Muscle of arm (tissue), 14 donors: ENCODE measurements around the gene TEX48. TPM values are rescaled to one million over a fixed set of nuclear protein-coding genes. Genes with fewer than 3 reads are reported as not detected.

Source experiments
- DNase-seq: peaks from one replicate; pipeline ENCODE4 v3.0.0-alpha.2; 2013
- long read RNA-seq, 11 donors: transcript quantifications; one replicate each; lab custom pipeline, GENCODE V29; 2026
- polyA plus RNA-seq, 12 donors: library from polyadenylated mRNA; unstranded; fragments of 120-200 nt; gene quantifications; one replicate each; pipeline ENCODE4 v1.2.1, GENCODE V29; 2013; ENCODE audit not compliant: insufficient read length in 12 of 12

TEX48 gene, protein sequence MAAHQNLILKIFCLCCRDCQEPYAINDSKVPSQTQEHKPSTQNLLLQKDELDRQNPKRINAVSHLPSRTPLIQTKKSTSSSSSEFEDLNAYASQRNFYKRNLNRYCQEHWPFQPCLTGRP
- not detected for polyA plus RNA-seq
- long read RNA-seq, donor 1 = 0 reads
- long read RNA-seq, donor 2 = 0 reads
- long read RNA-seq, donor 3 = 0 reads
- long read RNA-seq, donor 4 = 0 reads
- long read RNA-seq, donor 5 = 0 reads
- long read RNA-seq, donor 6 = 0 reads
- long read RNA-seq, donor 7 = 0 reads
- long read RNA-seq, donor 8 = 0 reads
- long read RNA-seq, donor 9 = 0 reads
- long read RNA-seq, donor 10 = 0 reads
- long read RNA-seq, donor 11 = 0 reads

DNA sequence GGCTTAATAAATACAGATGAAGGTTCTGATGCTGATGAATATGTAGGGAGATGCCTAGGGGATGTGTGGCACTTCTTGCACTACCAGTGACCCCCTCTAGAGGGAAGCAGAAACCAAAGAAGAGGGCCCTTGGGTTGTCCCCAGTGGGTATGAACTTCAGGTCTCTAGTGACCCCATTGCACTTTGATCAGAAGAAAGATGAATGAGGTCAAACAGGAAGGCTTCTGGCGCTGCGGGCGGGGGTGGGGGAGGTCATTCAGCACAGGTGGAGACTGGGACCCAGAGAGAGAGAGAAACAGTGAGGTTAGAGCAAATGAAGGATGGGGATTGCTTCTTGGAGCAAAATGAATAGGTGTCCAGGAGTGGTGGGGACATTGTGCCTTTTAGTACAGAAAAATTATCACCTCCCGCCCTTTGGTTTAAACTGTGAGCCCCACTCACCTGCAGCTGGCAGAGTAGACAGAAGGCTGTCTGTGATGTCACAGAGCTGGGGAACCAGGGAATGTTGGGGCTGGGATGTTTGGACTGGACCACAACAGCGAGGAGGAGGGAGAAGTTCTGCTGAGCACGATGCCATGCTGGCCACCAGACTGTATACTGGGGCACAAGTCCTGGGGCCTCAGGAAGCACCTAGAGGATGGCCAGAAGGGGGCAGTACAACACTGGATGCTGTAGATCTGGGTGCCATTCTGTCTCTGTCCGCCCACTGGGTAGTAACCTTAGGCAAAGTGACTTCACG lies at the start of gene TEX48:
TSS of gene TEX48 (minus strand) at position 599 of the 739 bp plus-strand sequence. CDS start 10,469 bp downstream, outside the sequence.
- peak; percentile 36 for DNase-seq

DNA sequence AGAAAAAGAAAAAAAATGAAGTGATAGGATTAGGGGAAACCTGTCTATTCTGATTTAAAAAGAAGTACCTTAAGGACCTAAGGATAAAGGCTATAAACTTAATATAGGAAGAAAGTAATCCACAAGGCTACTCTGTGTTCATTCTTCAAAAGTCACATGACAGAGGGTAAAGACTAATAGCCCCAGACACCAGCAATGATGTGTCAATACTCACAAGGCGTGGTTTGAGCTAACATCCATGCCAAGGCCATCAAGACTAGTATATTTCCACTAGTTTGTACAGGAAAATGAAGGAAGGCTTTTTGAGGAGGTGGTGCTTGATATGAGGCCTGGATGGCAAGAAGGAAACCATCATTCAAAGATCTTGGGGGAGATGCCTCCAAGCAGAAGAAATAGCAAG lies 49.7 kb upstream of the TEX48 start:
- DNase-seq = no peak

DNA sequence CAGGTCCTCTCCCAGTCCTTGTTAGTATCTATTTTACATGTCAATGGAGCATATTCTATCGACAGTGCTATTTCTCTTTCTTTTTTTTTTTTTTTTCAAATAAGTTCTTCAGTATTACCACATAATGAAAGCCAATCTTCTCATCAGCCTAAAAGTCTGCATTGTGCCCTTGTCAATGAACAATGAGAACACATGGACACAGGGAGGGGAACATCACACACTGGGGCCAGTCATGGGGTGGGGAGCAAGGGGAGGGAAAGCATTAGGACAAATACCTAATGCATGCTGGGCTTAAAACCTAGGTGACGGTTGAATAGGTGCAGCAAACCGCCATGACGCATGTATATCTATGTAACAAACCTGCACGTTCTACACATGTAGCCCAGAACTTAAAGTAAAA lies 47.7 kb upstream of the TEX48 start:
- DNase-seq = no peak

DNA sequence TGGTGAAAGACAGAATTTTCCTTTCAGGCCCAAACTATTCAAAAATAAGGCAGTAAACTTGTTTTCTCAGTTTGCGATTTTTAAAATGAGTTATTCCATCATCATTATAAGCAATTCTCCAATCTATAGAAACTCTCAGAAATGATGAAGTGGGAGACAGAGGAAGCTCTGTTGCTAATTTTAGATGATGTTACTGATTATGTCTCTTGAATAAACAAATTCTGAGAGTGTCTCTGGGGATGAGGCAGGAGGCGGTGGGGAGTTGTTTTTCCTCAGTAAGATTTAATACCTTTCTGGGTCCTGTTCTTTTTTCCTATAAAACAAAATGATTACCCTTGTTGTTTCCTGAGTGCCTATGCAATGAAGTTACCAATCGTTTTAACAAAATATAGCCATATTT lies 43.9 kb upstream of the TEX48 start:
- no peak for DNase-seq

DNA sequence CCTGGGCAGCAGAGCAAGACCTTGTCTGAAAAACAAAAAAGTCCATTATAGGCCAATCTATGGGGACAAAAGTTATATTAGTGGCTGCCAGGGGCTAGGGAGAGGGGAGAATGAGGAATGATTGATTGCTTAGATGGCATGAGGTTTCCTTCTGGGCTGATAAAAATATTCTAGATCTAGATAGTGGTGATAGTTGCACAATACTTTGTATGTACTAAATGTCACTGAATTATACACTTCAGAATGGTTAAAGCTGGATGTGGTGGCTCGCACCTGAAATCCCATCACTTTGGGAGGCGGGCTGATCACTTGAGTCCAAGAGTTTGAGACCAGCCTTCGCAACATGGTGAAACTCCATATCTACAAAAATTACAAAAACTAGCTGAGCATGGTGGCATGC lies 42.8 kb upstream of the TEX48 start:
- no peak for DNase-seq

DNA sequence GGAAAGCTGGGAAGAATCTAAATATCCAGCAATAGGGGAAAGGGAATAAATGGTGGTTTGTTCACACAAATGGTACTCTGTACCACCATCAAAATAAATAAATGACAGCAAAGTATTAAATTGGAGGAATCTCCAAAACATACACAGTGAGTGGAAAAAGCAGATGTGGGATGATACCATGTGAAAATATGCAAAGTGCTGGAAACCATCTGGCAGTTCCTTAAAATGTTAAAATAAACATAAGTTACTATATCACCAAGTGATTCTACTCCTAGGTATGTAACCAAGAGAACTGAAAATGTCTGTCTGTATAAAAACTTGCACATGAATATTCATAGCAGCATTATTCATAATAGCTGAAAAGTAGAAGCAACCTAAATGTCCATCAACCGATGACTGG lies 41.9 kb upstream of the TEX48 start:
- no peak for DNase-seq

DNA sequence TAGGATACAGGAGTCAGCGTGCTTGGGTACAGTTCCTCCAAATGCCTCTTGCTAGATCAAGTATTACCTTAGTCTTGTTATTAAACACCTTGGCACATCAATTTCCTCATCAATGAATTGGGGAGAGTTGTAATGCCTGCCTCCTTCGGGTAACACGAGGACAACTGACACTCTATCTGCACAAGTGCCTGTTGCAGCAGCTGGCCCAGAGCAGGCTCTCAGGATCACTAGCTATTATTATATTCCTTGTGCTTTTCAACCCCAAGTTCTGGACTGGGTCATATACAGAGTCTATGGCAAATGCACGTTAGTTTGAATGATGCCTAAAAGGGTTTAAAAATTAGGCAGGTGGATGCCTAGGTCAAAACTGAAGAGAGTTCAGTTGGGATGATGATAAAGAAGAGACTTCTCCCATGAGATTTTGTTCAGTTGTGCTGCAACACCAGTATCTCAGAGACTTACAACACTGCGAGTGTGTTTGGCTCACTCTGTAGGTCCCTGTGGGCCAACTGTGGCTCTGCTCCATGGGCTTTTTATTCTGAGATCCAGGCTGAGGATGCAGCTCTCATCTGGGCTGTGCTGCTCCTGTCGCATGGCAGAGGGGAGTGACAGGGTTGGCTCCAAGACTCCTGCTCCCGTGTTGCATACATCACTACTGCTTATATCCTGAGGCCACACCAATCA lies 41.1 kb upstream of the TEX48 start:
- no peak for DNase-seq

DNA sequence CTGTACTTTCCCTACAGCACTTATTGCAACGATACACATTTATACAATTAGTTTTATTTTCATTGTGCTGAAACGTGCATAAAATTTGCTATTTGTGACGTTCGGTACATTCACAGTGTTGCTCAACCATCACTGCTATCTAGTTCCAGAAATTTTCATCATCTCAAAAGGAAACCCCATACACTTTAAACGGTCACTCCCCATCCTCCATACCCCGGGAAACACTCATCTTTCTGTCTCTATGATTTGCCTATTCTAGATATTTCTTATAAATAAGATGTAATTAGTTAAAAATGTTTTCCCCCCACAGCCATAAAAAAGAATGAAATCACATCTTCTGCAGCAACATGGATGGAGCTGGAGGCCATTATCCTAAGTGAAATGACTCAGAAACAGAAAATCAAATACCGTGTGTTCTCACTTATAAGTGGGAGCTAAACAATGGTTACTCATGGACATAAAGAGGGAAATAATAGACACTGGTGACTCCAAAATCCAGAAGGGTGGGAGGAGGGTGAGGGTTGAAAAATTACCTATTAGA lies 40.2 kb upstream of the TEX48 start:
- DNase-seq = no peak

DNA sequence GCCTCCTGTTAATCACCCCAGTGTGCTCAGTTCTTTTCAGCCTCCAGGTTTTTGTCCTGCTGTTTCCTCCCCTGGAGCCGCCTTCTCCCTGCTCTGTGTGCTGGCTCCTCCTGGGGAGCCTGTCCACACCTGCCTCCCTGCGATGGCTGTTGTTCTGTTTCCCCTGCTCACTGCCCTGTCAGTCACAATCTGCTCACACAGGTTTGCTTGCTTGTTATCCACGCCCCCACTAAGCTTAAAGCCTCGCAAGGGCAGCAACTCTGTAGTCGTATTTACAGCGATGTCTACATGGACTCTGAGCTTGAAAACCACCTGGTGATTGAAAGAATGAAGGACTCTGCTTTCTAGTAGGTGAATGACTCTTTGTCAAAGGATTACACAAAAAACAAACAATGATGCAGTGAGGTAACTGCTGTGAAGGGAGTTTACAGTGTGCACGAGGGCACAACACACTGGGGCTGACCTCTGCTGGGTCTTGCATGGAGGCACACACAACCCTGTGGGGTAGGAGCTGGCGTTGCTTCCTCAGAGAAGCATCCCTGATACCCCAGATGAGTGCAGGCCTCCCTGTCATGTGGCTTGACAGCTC lies 39.6 kb upstream of the TEX48 start:
- DNase-seq = no peak

DNA sequence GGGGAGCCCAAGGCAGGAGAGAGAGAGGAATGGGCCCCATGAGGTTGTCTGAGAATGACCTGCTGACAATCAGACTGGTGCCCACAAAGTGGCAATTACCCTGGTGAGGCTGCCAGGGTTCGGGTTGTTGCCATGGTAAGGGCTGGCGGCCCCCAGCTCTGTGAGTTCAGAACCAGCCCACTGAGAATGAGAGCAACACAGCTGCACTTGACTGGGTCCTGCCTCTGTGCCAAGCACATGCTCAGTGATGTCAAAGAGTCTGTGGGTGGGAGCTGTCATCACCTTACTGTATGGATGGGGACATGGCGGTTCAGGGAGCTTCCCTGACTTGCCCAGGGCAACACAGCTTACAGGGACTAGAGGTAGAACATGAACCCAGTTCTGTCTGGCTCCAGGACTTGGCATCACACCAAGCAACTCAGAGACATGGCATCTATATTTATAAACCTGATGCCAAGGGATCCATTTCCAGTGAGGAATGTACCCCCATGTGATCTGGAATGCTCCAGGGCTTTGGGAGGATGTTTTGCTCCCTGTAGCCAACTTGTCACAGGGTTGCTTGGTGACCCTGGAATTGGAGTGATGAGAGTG lies 38.2 kb upstream of the TEX48 start:
- DNase-seq = no peak

DNA sequence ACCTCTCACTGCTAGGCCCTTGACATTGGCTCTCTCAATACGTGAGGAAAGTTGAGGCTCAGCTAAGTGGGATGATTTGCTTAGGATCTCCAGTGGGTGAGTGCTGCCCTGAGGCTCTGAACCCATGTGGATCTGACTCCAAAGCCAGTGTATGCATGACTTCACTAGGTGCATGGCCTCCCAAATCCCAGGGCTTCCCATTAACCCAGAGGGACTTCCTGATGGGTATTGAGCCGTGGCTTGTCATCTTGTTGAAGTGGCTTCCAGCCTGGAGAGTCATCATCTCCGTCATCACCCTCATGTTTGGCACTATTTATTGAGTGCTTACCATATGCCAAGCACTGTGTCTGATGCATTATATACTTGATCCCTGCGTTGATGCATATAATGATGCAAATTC lies 37.3 kb upstream of the TEX48 start:
- no peak for DNase-seq

DNA sequence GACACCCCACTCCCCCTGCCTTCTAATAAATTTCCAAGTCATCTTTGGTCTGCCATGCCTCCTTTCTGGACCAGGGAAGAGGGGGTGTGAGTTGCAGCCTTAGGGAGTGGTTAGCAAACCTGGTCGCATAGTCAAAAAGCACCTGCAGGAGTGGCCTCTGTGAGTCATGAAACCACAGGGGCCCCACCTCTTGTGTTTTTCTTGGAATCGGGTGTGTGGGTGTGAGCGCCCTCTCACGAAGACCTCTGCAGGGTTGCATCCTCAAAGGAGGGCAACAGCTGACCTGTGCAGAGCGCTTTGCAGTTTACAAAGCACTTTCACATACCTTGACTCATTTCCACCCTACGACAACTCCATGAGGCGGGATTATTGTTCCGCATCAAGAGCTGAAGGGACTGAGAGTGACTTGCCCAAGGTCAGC lies 36.8 kb upstream of the TEX48 start:
- DNase-seq = no peak

DNA sequence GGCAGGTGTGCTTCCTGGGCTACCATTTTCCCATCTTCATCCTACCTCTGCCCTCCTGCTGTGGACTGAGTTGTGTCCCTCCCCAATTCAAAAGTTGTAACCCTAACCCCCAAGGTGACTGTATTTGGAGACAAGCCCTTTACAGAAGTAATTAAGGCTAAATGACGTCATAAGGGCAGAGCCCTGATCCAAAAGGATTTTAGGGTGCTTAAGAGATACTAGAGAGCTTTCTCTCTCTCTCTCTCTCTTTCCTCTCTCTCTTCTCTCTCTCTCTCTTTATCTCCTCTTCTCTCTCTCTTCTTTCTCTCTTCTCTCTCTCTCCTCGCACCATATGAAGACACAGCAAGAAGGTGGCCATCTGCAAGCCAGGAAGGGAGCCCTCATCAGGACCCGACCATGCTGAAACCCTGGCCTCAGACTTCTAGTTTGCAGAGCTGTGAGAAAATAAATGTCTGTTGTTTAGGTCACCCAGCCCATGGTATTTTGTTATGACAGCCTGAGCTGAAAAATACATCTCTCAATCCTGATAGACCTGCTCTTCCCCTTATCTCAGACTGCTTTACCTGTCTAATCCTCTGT lies 36.0 kb upstream of the TEX48 start:
- no peak for DNase-seq

DNA sequence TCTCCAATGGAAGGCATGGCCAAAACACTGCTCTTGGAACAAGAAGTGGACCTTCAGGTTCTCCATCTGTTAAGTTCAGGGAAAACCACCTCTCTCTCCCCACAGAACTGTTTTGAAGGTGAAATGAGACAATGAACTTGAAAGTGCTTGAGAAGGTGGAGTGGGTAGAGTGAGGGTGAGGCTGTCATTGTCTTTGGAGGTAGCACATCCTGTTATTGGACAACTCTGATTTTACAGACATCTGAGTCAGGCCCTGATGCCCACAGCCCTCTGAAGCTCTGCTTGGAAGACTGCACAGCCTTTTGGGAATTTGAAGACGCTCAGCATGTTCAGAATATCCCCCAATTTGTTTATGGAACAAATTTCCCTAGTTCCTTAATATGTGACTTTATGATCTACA lies 27.6 kb upstream of the TEX48 start:
- no peak for DNase-seq

DNA sequence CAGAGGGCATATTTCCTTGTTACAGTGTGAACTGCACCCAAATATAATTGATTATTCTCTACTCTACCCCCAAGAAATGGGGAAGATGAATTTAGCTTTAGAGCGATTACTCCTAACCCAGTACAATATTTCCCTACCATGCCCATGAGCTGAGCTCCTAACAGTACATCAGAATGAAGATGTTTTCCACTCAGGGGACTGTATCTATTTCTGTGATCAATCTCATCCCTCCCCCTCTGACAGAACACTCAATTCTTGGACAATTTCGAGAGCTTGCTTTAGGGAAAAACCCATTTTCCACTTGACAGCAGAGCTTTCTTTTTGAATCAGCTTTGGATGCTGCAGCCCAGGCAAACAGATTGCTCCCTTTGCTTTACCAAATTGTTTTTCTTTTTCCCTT lies 24.7 kb upstream of the TEX48 start:
- no peak for DNase-seq

DNA sequence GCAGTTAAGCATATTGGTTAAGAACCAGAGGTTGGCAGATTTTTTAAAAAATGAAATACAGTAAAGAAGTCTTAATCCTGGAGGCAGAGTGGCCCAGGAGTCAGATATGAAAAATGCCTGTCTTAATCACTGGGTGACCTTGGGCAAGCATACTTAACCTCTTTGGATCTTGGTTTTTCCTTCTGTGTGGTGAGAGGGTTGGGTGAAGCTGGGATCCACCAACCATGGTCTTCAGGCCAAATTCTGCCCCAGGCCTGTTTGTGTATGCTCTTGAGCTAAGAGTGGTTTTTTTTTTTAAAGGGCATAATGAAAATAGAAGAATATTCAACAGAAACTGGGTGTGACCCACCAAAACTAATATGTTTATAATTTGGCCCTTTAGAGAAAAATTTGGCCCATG lies 20.0 kb upstream of the TEX48 start:
- no peak for DNase-seq

DNA sequence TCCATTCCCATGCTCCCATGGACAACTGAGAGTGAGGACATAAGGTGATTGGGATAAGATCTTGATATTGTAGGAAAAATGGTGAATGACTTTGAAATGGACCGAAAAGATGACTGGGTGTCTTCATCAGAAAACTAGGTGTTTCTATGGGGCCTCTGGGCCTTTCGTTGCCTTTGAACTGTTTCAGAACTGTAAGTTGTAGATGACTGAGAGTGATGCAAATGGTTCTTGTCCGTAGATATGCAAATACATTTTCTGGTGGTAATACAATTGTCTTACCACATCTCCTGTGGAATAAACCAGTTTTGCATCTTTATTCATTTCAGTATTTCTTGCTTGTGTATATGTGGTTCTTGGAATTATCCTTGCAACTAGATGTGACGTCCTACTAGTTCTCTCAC lies 16.0 kb upstream of the TEX48 start:
- no peak for DNase-seq

DNA sequence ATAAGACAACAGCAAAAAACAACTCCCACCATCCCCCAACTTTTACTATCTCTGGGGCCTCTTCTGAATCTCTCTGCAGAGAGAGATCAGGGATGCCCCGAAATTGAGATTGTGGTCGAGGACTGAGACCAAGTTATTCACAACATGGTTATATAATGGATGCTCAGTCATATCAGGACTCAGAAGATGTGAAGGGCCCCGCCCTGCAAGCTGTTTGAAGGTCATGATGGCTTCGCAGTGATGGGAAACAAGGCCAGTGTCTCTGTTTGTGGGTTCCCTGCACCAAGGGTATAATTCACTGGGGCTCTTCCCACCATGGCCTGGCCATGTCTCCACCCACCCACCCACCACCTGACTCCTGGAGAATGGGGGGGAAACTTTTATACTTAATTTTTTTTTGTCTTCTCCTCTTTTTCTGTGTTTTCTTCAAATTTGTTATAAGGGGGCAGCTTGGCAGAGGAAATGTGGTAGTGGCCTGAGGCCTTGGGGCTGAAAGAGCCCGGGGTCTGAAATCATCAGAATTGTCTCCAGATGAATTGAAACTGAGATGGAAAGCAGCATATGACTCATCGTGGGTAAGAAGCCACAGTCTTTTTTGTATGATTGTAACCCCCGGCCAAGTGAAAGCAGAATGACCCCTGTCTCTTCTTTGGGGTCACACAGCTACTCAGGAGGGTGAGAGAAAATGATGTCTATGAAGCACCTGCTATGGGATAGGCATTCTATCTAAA lies 15.0 kb upstream of the TEX48 start:
- no peak for DNase-seq

DNA sequence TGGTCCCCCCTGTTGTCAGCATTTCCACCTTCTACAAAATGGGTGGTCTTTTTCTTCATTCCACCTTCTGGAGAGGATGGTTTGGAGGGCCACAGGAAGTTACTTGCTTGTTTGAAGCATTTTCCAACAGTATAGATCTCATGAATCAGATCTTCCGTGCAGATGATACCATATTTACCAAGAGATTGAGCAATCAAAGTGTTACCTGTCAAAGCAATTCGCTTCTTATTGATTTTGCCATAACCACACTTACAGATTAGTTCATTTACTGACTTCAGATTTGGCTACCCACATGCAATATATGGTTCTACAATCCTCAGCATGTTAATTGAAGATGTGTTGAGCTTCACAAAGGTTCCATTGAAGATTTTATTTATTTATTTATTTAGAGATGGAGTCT lies 14.0 kb upstream of the TEX48 start:
- DNase-seq = no peak

DNA sequence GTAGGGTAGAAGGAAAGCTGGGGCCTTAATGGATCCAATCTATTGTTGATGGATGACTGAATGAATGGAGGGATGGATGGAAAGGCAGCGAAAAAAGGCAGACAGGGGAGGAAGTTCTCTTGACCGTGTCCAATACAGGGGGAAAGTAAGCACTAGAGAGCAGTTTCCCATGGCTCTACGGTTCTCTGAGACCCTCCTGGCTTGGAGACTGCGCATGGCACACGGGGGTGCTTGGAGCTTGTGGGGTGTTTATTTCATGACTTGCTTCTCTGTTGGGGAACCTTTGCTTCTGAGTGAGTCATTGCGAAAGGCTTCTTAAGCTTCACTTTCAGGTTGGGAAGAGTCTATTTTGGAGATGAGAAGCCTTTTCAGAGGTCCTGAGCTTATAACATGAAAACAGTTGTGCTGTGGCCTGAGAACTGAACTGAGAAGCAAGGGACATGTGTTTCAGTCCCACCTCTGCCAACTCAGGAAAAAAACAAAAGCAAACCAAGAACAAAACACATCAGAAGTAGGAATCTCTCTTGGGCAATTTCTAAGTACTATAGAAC lies 12.8 kb upstream of the TEX48 start:
- no peak for DNase-seq
